A673 (cell line): ENCODE data around the gene ADORA2B.

Experiments used
- EZH2 ChIP-seq: fragments of 200-600 bp; sonication (generic); IDR thresholded peaks from 2 replicates; pipeline ENCODE4 v1.6.1; 2017; ENCODE audit warnings: borderline replicate concordance, low read depth, mild to moderate bottlenecking, mixed read lengths, antibody characterized with exemption, low read length; ENCODE audit not compliant: poor library complexity, severe bottlenecking
- TF ChIP-seq, protein P1 (sequence below): fragments of 300-800, 200-600 bp; sonication (generic); conservative IDR thresholded peaks from 2 replicates; pipeline ENCODE4 v1.5.1; 2017; ENCODE audit warnings: low read depth, mild to moderate bottlenecking, antibody characterized with exemption, low read length, moderate library complexity, mixed read lengths

DNA sequence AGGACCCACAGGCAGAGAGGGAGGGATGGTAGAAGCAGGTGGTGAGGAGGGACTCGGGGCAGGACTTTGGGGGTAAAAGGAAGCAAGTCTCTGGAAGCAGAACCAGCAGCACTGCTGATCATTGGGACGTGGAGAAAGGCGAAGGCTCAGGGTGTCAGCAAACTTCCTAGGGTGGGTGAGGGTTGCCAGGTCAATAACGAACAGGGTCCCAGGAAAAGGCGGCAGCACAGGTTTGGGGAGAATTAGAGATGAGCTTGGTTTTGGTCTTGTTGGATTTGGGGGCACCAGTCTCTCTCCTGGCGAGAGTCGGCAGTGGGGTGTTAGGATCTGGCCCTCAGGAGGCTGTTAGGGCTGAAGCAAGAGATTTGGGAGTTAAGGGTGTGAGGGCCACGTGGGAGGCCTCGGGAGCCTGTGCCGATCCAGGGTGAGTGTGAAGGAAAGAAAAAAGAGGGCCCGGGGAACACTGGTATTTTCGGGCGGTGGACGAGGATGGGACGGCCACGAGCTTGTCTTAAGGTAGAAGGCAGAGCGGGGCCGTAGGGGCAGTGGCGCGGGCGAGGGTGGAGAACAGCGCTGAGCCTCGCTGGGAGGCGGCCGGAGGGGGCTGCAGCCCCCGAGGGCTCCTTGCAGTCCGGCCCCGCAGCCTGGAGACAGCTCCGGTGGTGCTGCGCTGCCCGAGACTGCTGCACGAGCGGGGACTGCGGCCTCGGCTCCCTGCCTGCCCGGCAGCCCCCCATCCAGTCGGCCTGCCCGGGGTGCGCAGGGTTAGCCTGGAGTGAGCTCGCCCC is 765 bp upstream of the ADORA2B start:
- TF ChIP-seq, protein P1, sequence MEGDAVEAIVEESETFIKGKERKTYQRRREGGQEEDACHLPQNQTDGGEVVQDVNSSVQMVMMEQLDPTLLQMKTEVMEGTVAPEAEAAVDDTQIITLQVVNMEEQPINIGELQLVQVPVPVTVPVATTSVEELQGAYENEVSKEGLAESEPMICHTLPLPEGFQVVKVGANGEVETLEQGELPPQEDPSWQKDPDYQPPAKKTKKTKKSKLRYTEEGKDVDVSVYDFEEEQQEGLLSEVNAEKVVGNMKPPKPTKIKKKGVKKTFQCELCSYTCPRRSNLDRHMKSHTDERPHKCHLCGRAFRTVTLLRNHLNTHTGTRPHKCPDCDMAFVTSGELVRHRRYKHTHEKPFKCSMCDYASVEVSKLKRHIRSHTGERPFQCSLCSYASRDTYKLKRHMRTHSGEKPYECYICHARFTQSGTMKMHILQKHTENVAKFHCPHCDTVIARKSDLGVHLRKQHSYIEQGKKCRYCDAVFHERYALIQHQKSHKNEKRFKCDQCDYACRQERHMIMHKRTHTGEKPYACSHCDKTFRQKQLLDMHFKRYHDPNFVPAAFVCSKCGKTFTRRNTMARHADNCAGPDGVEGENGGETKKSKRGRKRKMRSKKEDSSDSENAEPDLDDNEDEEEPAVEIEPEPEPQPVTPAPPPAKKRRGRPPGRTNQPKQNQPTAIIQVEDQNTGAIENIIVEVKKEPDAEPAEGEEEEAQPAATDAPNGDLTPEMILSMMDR: no peak
- TF ChIP-seq EZH2: no peak
